ENCODE results near the gene SRGN.
A peak's percentile ranks its signal among the peaks of the same experiment; 100 is the strongest.

DNA sequence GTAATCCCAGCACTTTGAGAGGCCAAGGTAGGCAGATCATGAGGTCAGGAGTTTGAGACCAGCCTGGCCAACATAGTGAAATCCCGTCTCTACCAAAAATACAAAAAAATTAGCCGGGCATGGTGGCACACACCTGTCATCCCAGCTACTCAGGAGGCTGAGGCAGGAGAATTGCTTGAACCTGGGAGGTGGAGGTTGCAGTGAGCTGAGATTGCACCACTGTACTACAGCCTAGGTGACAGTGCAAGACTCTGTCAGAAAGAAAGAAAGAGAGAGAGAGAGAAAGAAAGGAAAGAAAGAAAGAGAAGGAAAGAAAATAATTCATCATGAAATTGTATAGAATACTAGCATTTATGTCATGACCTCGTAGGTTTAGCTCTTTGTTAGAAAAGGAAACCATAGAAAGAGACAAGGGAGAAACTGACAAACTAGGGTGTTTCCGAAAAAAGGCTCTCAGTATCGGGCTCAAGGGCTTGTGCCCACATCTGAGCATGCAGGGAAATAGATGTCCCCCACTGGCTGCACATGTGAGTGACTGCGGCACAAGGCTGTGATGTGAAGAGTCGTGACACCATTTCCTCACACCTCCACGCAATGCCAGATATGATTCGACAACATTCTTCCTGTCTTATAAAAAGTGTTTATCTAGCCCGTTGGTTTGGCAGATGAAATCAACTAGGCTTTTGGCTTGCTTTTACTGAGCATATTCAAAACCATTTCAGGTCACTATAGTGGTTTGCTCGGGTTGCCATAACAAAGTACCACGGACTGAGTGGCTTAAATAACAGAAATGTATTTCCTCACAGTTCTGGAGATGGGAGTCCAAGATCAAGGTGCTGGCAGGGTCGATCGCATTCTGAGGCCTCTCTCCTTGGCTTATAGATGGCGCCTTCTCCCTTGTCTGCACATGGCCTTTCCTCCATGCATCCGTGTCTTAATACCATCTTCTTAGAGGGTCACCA lies 2.0 kb downstream of the SRGN start:
- TF ChIP-seq, protein P1, sequence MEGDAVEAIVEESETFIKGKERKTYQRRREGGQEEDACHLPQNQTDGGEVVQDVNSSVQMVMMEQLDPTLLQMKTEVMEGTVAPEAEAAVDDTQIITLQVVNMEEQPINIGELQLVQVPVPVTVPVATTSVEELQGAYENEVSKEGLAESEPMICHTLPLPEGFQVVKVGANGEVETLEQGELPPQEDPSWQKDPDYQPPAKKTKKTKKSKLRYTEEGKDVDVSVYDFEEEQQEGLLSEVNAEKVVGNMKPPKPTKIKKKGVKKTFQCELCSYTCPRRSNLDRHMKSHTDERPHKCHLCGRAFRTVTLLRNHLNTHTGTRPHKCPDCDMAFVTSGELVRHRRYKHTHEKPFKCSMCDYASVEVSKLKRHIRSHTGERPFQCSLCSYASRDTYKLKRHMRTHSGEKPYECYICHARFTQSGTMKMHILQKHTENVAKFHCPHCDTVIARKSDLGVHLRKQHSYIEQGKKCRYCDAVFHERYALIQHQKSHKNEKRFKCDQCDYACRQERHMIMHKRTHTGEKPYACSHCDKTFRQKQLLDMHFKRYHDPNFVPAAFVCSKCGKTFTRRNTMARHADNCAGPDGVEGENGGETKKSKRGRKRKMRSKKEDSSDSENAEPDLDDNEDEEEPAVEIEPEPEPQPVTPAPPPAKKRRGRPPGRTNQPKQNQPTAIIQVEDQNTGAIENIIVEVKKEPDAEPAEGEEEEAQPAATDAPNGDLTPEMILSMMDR (IDR thresholded peaks at IDR 0.05) = no peak
- TF ChIP-seq POLR2A (IDR thresholded peaks at IDR 0.05) (no peak), POLR2AphosphoS5 (IDR thresholded peaks at IDR 0.05) (peak; percentile 11)
